Measurements from ENCODE around the gene NME9. TPM values are rescaled to one million over a fixed set of nuclear protein-coding genes. Genes with fewer than 3 reads are reported as not detected.

Gene NME9
- total RNA-seq, 1 experiment from 2014 or later = not detected

GRCh38 chr3:138260611-138261010, 69.0 kb downstream of the NME9 start:
- in situ Hi-C loops (cut with HindIII; ENCODE audit: low pct_unique_long_range_greater_than_20kb, low sequenced_read_pairs) = no loop called here
- TF ChIP-seq REST (IDR thresholded peaks at IDR 0.05; ENCODE audit: insufficient read depth in 1 of 2, low read depth in 2 of 2, low read length in 1 of 2) = no peak
- CTCF ChIA-PET = no interaction called here

GRCh38 chr3:138259126-138259525, 70.5 kb downstream of the NME9 start:
- TF ChIP-seq TCF7L2 (IDR thresholded peaks at IDR 0.05; ENCODE audit: low read depth, low read length) (no peak), CTCF (IDR thresholded peaks at IDR 0.05) (no peak), REST (IDR thresholded peaks at IDR 0.05; ENCODE audit: insufficient read depth in 1 of 2, low read depth in 2 of 2, low read length in 1 of 2) (no peak), POLR2AphosphoS5 (IDR thresholded peaks at IDR 0.05; ENCODE audit: low read depth, low read length) (no peak), SIN3A (IDR thresholded peaks at IDR 0.05; ENCODE audit: borderline replicate concordance, insufficient read depth, low read depth, low read length) (no peak)
- no TSS peak for BruUV-seq (replicated peaks)
- H3K9me3 ChIP-seq (ENCODE audit: control insufficient read depth, insufficient read depth, low read depth, low read length) = no peaks in the 10 kb centered on the region
- H3K27ac ChIP-seq (ENCODE audit: low read length) = no peak overlapping the region
- no peak overlapping the region for H3K4me3 ChIP-seq (ENCODE audit: low read depth in 2 of 2, low read length in 2 of 2)
- ChIA-PET POLR2A (no interaction called here), CTCF (no interaction called here)
- no peak for DNase-seq (ENCODE audit: low read depth, low spot score)
- in situ Hi-C loops (cut with HindIII; ENCODE audit: low pct_unique_long_range_greater_than_20kb, low sequenced_read_pairs) (no loop called here), intact Hi-C loops (cut with micrococcal nuclease; ENCODE audit: unreplicated experiment) (no loop called here)
- ATAC-seq = no peak
- H3K27me3 ChIP-seq (ENCODE audit: control insufficient read depth, insufficient read depth, low read length) = no peaks in the 10 kb centered on the region
- H3K4me1 ChIP-seq (ENCODE audit: control insufficient read depth, insufficient read depth, low read length) = no peaks in the 10 kb centered on the region
- no peaks in the 10 kb centered on the region for H3K36me3 ChIP-seq (ENCODE audit: control insufficient read depth, insufficient read depth, low read length)

More at GRCh38 chr3:138260611-138261010, 69.0 kb downstream of the NME9 start:
- Histone ChIP-seq H3K4me3 (ENCODE audit: low read depth in 2 of 2, low read length in 2 of 2) (no peak overlapping the region), H3K9me3 (ENCODE audit: control insufficient read depth, insufficient read depth, low read depth, low read length) (no peaks in the 10 kb centered on the region), H3K27me3 (ENCODE audit: control insufficient read depth, insufficient read depth, low read length) (no peaks in the 10 kb centered on the region), H3K36me3 (ENCODE audit: control insufficient read depth, insufficient read depth, low read length) (no peaks in the 10 kb centered on the region), H3K4me1 (ENCODE audit: control insufficient read depth, insufficient read depth, low read length) (no peaks in the 10 kb centered on the region), H3K27ac (ENCODE audit: low read length) (no peak overlapping the region)
- intact Hi-C loops (cut with micrococcal nuclease; ENCODE audit: unreplicated experiment) = no loop called here
- POLR2A ChIA-PET = no interaction called here
- no TSS peak for BruUV-seq (replicated peaks)
- no peak for DNase-seq (ENCODE audit: low read depth, low spot score)
- no peak for ATAC-seq

All from Panc1 (cell line).